ENCODE data around the gene PIAS1. TPM values are rescaled to one million over a fixed set of nuclear protein-coding genes. Genes with fewer than 3 reads are reported as not detected.
"Not testable (repeated sequence)": the region's sequence is repeated elsewhere in the genome, so short reads cannot be mapped to it uniquely, and the experiment has no call there.

Gene PIAS1
- total and polyA plus RNA-seq, 9 of the 15 experiments (the other 6 are each of a cell fraction or from before 2014, with no cell fraction given) = 18.0 to 59.1 (median 28.5) TPM

- H4K20me1 ChIP-seq (replicated peaks; ENCODE audit: control insufficient read depth, insufficient read depth, low read length) = peaks cover 10% of the 10 kb centered on the region
- in situ Hi-C loops (cut with MboI); DNase-seq (ENCODE audit: extremely low read depth in 1 of 4, low spot score in 3 of 4); CTCF ChIA-PET (ENCODE audit: low intra/inter-chr PET ratio); BruUV-seq (replicated peaks); H3K9me3 ChIP-seq (replicated peaks; ENCODE audit: control insufficient read depth, insufficient read depth, low read depth, low read length); H3K4me2 ChIP-seq (ENCODE audit: insufficient read depth, low read length); FAIRE-seq; ATAC-seq; H3K27me3 ChIP-seq (ENCODE audit: control insufficient read depth in 2 of 2, insufficient read depth in 2 of 2, low read length in 2 of 2); H3K27ac ChIP-seq (ENCODE audit: extremely low read depth, low read depth, low read length); intact Hi-C loops (cut with micrococcal nuclease); H3K4me3 ChIP-seq; H2AFZ ChIP-seq (ENCODE audit: low read depth, low read length); H3K9ac ChIP-seq (ENCODE audit: insufficient read depth in 1 of 2, low read depth in 2 of 2, low read length in 2 of 2): not testable (repeated sequence)
- POLR2A ChIA-PET = interaction anchor here (3.5 kb wide), 1 partner anchor 8 kb away, joined by 18 read pairs; the partner anchor contains the start of gene CLN6
- H3K79me2 ChIP-seq (ENCODE audit: control insufficient read depth, insufficient read depth, low read length) = peaks cover 80% of the 10 kb centered on the region
- H3K4me1 ChIP-seq (replicated peaks in 1 of 2; ENCODE audit: control insufficient read depth in 2 of 2, insufficient read depth in 2 of 2, low read length in 2 of 2) = peaks cover 13 to 21% of the 10 kb centered on the region in 2 experiments; a peak in 4 of 5 replicates
- H3K36me3 ChIP-seq (ENCODE audit: control insufficient read depth, insufficient read depth, low read length) = peaks cover 53% of the 10 kb centered on the region
- H3K9me1 ChIP-seq (ENCODE audit: control insufficient read depth, insufficient read depth, low read length) = peaks cover 17% of the 10 kb centered on the region
- 95% methylated on average over 19 of the region's 55 CpGs for WGBS (ENCODE audit: insufficient coverage, low coverage, missing lambda C conversion rate)
Observed at GRCh38 chr15:68221530-68222431, 167.7 kb downstream of the PIAS1 start.

- FAIRE-seq; CTCF ChIA-PET (ENCODE audit: low intra/inter-chr PET ratio); H3K27ac ChIP-seq (ENCODE audit: extremely low read depth, low read depth, low read length); H3K27me3 ChIP-seq (ENCODE audit: control insufficient read depth in 2 of 2, insufficient read depth in 2 of 2, low read length in 2 of 2); ATAC-seq; H3K4me3 ChIP-seq; H3K9ac ChIP-seq (ENCODE audit: insufficient read depth in 1 of 2, low read depth in 2 of 2, low read length in 2 of 2); H3K9me3 ChIP-seq (replicated peaks; ENCODE audit: control insufficient read depth, insufficient read depth, low read depth, low read length); POLR2A ChIA-PET; H3K4me2 ChIP-seq (ENCODE audit: insufficient read depth, low read length); in situ Hi-C loops (cut with MboI); H2AFZ ChIP-seq (ENCODE audit: low read depth, low read length); DNase-seq (ENCODE audit: extremely low read depth in 1 of 4, low spot score in 3 of 4); BruUV-seq (replicated peaks); intact Hi-C loops (cut with micrococcal nuclease): not testable (repeated sequence)
- Histone ChIP-seq H3K36me3 (ENCODE audit: control insufficient read depth, insufficient read depth, low read length) (peaks cover 51% of the 10 kb centered on the region), H3K9me1 (ENCODE audit: control insufficient read depth, insufficient read depth, low read length) (peaks cover 17% of the 10 kb centered on the region), H3K4me1 (replicated peaks in 1 of 2; ENCODE audit: control insufficient read depth in 2 of 2, insufficient read depth in 2 of 2, low read length in 2 of 2) (peaks cover 16 to 25% of the 10 kb centered on the region in 2 experiments; a peak in 4 of 5 replicates), H3K79me2 (ENCODE audit: control insufficient read depth, insufficient read depth, low read length) (peaks cover 80% of the 10 kb centered on the region), H4K20me1 (replicated peaks; ENCODE audit: control insufficient read depth, insufficient read depth, low read length) (peaks cover 11% of the 10 kb centered on the region)
- WGBS (ENCODE audit: insufficient coverage, low coverage, missing lambda C conversion rate) = 94% methylated on average over 6 of the region's 18 CpGs
Observed at GRCh38 chr15:68222432-68222743, 168.3 kb downstream of the PIAS1 start.

Data from K562 (cell line).